IMR-90 (cell line): ENCODE data around the gene KRTAP5-6. TPM values are rescaled to one million over a fixed set of nuclear protein-coding genes. Genes with fewer than 3 reads are reported as not detected.

Source experiments
- ATAC-seq: fragments of 200-7000 bp; cut with Tn5 transposase; 2 replicates; pipeline ENCODE4 v1.9.1; 2020; ENCODE audit warnings: low read depth, mild to moderate bottlenecking, moderate library complexity
- BruUV-seq: library from RNA; stranded (reverse); fragments of 400-500 nt; replicated peaks from 2 replicates; lab custom pipeline; 2021; lab: Mats Ljungman, UMichigan
- CTCF ChIA-PET: fragments of 300-600 bp; formaldehyde crosslinking; extraction: SDS; loops from one replicate; lab custom pipeline; 2021; ENCODE audit warnings: antibody characterized with exemption; lab: Yijun Ruan, JAX
- POLR2A ChIA-PET: fragments of 300-600 bp; sonication (Branson Sonifier 250); formaldehyde crosslinking; loops from one replicate; lab custom pipeline; 2022; ENCODE audit warnings: antibody characterized with exemption; ENCODE audit not compliant: unreplicated experiment; lab: Charles Lee
- DNase-seq: peaks from one replicate; pipeline ENCODE4 v3.0.0; 2013
- H2AFZ ChIP-seq: replicated peaks from 2 replicates; pipeline ENCODE3; 2013; ENCODE audit warnings: low read length, mild to moderate bottlenecking; ENCODE audit not compliant: poor library complexity
- H2AK5ac ChIP-seq: 2 replicates; pipeline ENCODE4 v1.6.1; 2013; ENCODE audit warnings: low read depth, low read length, inconsistent platforms
- H2AK9ac ChIP-seq: replicated peaks from 2 replicates; pipeline ENCODE3; 2013; ENCODE audit warnings: mild to moderate bottlenecking, low read depth, low read length, moderate library complexity; ENCODE audit not compliant: poor library complexity
- H2BK120ac ChIP-seq: 2 replicates; pipeline ENCODE4 v1.6.1; 2013; ENCODE audit warnings: low read depth, low read length, inconsistent platforms
- H2BK15ac ChIP-seq: 3 replicates; pipeline ENCODE4 v1.6.1; 2013; ENCODE audit warnings: low read depth, low read length, inconsistent platforms
- H2BK20ac ChIP-seq: 2 replicates; pipeline ENCODE4 v1.6.1; 2013; ENCODE audit warnings: low read depth, mild to moderate bottlenecking, inconsistent platforms, low read length, moderate library complexity
- H2BK5ac ChIP-seq: 2 replicates; pipeline ENCODE4 v1.6.1; 2013; ENCODE audit warnings: mild to moderate bottlenecking, low read depth, low read length, inconsistent platforms; ENCODE audit not compliant: poor library complexity, severe bottlenecking
- H3K14ac ChIP-seq: replicated peaks from 2 replicates; pipeline ENCODE4 v1.6.1; 2013; ENCODE audit warnings: low read depth, low read length, inconsistent platforms
- H3K18ac ChIP-seq: 2 replicates; pipeline ENCODE4 v1.6.1; 2013; ENCODE audit warnings: low read depth, low read length, control low read depth
- H3K23ac ChIP-seq: 2 replicates; pipeline ENCODE4 v1.6.1; 2013; ENCODE audit warnings: low read depth, low read length, inconsistent platforms
- H3K27ac ChIP-seq: 2 replicates; pipeline ENCODE4 v1.5.1; 2013; ENCODE audit warnings: mild to moderate bottlenecking, control low read depth, low read length; ENCODE audit not compliant: insufficient read depth
- H3K27me3 ChIP-seq: 2 replicates; pipeline ENCODE4 v1.6.1; 2013; ENCODE audit warnings: low read length; ENCODE audit not compliant: control insufficient read depth, insufficient read depth
- H3K36me3 ChIP-seq: 2 replicates; pipeline ENCODE4 v1.6.1; 2013; ENCODE audit warnings: low read length, mixed read lengths; ENCODE audit not compliant: control insufficient read depth, insufficient read depth
- H3K4ac ChIP-seq: 2 replicates; pipeline ENCODE4 v1.6.1; 2013; ENCODE audit warnings: low read depth, low read length, inconsistent platforms
- H3K4me1 ChIP-seq: 2 replicates; pipeline ENCODE4 v1.6.1; 2013; ENCODE audit warnings: low read length, mixed read lengths; ENCODE audit not compliant: control insufficient read depth, insufficient read depth
- H3K4me2 ChIP-seq: 2 replicates; pipeline ENCODE4 v1.6.1; 2013; ENCODE audit warnings: low read depth, mild to moderate bottlenecking, control low read depth, low read length, moderate library complexity
- H3K4me3 ChIP-seq: 2 replicates; pipeline ENCODE4 v1.5.1; 2013; ENCODE audit warnings: low read depth, mild to moderate bottlenecking, control low read depth, low read length, moderate library complexity; ENCODE audit not compliant: insufficient read depth
- H3K56ac ChIP-seq: 2 replicates; pipeline ENCODE4 v1.6.1; 2013; ENCODE audit warnings: low read length, inconsistent platforms; ENCODE audit not compliant: insufficient read depth; ENCODE audit errors: extremely low read depth
- H3K79me1 ChIP-seq, 2 experiments: 2 replicates each; pipeline ENCODE4 v1.6.1; 2013; ENCODE audit warnings: low read length in 2 of 2, inconsistent platforms in 1 of 2, low read depth in 1 of 2
- H3K9ac ChIP-seq: 2 replicates; pipeline ENCODE4 v1.6.1; 2013; ENCODE audit warnings: low read depth, low read length, control low read depth
- H3K9me1 ChIP-seq: 2 replicates; pipeline ENCODE4 v1.6.1; 2013; ENCODE audit warnings: low read length, inconsistent platforms; ENCODE audit not compliant: insufficient read depth
- H3K9me3 ChIP-seq: 2 replicates; pipeline ENCODE4 v1.6.1; 2013; ENCODE audit warnings: low read length; ENCODE audit not compliant: control insufficient read depth, insufficient read depth
- H4K20me1 ChIP-seq: 2 replicates; pipeline ENCODE4 v1.6.1; 2013; ENCODE audit warnings: low read length, inconsistent platforms; ENCODE audit not compliant: insufficient read depth
- H4K5ac ChIP-seq: 2 replicates; pipeline ENCODE4 v1.6.1; 2013; ENCODE audit warnings: mild to moderate bottlenecking, low read depth, low read length, control low read depth
- H4K8ac ChIP-seq, 2 experiments: 2 replicates each; pipeline ENCODE4 v1.6.1; 2013; ENCODE audit warnings: low read depth in 2 of 2, low read length in 2 of 2, control low read depth in 1 of 2, inconsistent platforms in 1 of 2
- H4K91ac ChIP-seq: 2 replicates; pipeline ENCODE4 v1.6.1; 2013; ENCODE audit warnings: low read depth, low read length, inconsistent platforms; ENCODE audit not compliant: insufficient read depth
- BHLHE40 ChIP-seq: fragments of 150-350 bp; IDR thresholded peaks from 2 replicates; pipeline ENCODE4 v1.6.1; 2016; ENCODE audit warnings: mild to moderate bottlenecking, low read depth, low read length
- CEBPB ChIP-seq: IDR thresholded peaks from 2 replicates; pipeline ENCODE4 v1.6.1; 2012; ENCODE audit warnings: low read depth, low read length, improper control_type of control experiment
- CHD1 ChIP-seq: IDR thresholded peaks from 2 replicates; pipeline ENCODE4 v1.6.1; 2012; ENCODE audit warnings: low read depth, low read length, improper control_type of control experiment
- CTCF ChIP-seq: conservative IDR thresholded peaks from 2 replicates; pipeline ENCODE4 v1.5.1; 2012; ENCODE audit warnings: mild to moderate bottlenecking, low read depth, low read length, improper control_type of control experiment
- ELK1 ChIP-seq: fragments of 150-350 bp; IDR thresholded peaks from 2 replicates; pipeline ENCODE4 v1.6.1; 2016; ENCODE audit warnings: low read depth, mild to moderate bottlenecking, low read length, moderate library complexity, borderline replicate concordance
- FOS ChIP-seq: fragments of 150-350 bp; IDR thresholded peaks from 2 replicates; pipeline ENCODE4 v1.6.1; 2016; ENCODE audit warnings: low read depth, low read length
- MAFK ChIP-seq: IDR thresholded peaks from 2 replicates; pipeline ENCODE4 v1.6.1; 2012; ENCODE audit warnings: low read depth, low read length, improper control_type of control experiment
- MAZ ChIP-seq: IDR thresholded peaks from 2 replicates; pipeline ENCODE4 v1.6.1; 2012; ENCODE audit warnings: low read depth, mild to moderate bottlenecking, low read length, improper control_type of control experiment, moderate library complexity, borderline replicate concordance
- MXI1 ChIP-seq: IDR thresholded peaks from 2 replicates; pipeline ENCODE4 v1.6.1; 2012; ENCODE audit warnings: low read depth, mild to moderate bottlenecking, low read length, moderate library complexity, borderline replicate concordance
- NFE2L2 ChIP-seq: fragments of 150-350 bp; IDR thresholded peaks from 2 replicates; pipeline ENCODE4 v1.6.1; 2016; ENCODE audit warnings: low read depth, mild to moderate bottlenecking, low read length
- POLR2A ChIP-seq: IDR thresholded peaks from 2 replicates; pipeline ENCODE4 v1.6.1; 2012; ENCODE audit warnings: mild to moderate bottlenecking, low read depth, low read length
- RAD21 ChIP-seq: IDR thresholded peaks from 2 replicates; pipeline ENCODE4 v1.6.1; 2012; ENCODE audit warnings: low read length, improper control_type of control experiment
- RCOR1 ChIP-seq: IDR thresholded peaks from 2 replicates; pipeline ENCODE4 v1.6.1; 2012; ENCODE audit warnings: mild to moderate bottlenecking, low read length, improper control_type of control experiment; ENCODE audit not compliant: insufficient replicate concordance
- RFX5 ChIP-seq: IDR thresholded peaks from 2 replicates; pipeline ENCODE4 v1.8.0; 2012; ENCODE audit warnings: low read depth, mild to moderate bottlenecking, low read length, moderate library complexity
- SMC3 ChIP-seq: fragments of 150-350 bp; IDR thresholded peaks from 2 replicates; pipeline ENCODE4 v1.6.1; 2016; ENCODE audit warnings: low read depth, mild to moderate bottlenecking, antibody characterized with exemption, low read length, moderate library complexity
- WGBS, 2 experiments: methylation state at CpG; one replicate each; pipeline versions ENCODE4 v1.1.5 to v1.1.7; 2013; ENCODE audit warnings: missing lambda C conversion rate in 2 of 2; ENCODE audit not compliant: insufficient read length in 1 of 2; ENCODE audit errors: extremely low coverage in 2 of 2; 5-methylcytosine and 5-hydroxymethylcytosine counted together
- dilution Hi-C: fragments of 300-500 bp; cut with HindIII; formaldehyde crosslinking; loops from one replicate; pipeline ENCODE4 v1.14.3; 2018; ENCODE audit warnings: low sequenced_read_pairs; ENCODE audit not compliant: unreplicated experiment
- in situ Hi-C: fragments of 300-500 bp; cut with MboI; formaldehyde crosslinking; loops from 3 replicates; pipeline ENCODE4 v1.14.3; 2019; ENCODE audit warnings: low sequenced_read_pairs, inconsistent platforms, mixed read lengths
- intact Hi-C: fragments of 100-400 bp; cut with micrococcal nuclease; formaldehyde crosslinking; loops from 2 replicates; pipeline ENCODE4 v1.10.0; 2022
- polyA plus RNA-seq, 3 experiments: library from polyadenylated mRNA; depleted of rRNA; stranded (reverse); fragments of >200 nt; gene quantifications; 2 replicates each; pipeline ENCODE4 v1.2.3, GENCODE V29; 2012; ENCODE audit warnings: low replicate concordance in 1 of 3
- total RNA-seq: library from RNA; depleted of rRNA; stranded (reverse); fragments of >200 nt; gene quantifications from 2 replicates; pipeline ENCODE4 v1.2.3, GENCODE V29; 2012
- TF ChIP-seq, protein P1 (sequence below): fragments of 150-350 bp; IDR thresholded peaks from 2 replicates; pipeline ENCODE4 v1.6.1; 2017; ENCODE audit warnings: mild to moderate bottlenecking, antibody characterized with exemption, low read length, low read depth

Gene KRTAP5-6
- total and polyA plus RNA-seq, 2 of the 4 experiments (the other 2 are of a cell fraction), result not detected

GRCh38 chr11:1682225-1682905 is 14.6 kb upstream of the KRTAP5-6 start:
- Histone ChIP-seq H4K20me1 (no peaks in the 10 kb centered on the region), H2BK5ac (no peak overlapping the region), H4K8ac (no peak overlapping the region), H2BK20ac (no peak overlapping the region), H4K91ac (no peak overlapping the region), H3K27ac (no peak overlapping the region), H3K56ac (no peak overlapping the region), H3K4me1 (no peaks in the 10 kb centered on the region), H3K9me1 (no peaks in the 10 kb centered on the region), H2AK5ac (no peak overlapping the region), H3K4me2 (no peak overlapping the region), H2AK9ac (no peak overlapping the region), H3K36me3 (no peaks in the 10 kb centered on the region), H2BK15ac (no peak overlapping the region), H3K9ac (no peak overlapping the region), H2BK120ac (no peak overlapping the region), H3K4me3 (no peak overlapping the region), H3K27me3 (peaks cover 14% of the 10 kb centered on the region), H3K23ac (no peak overlapping the region), H3K4ac (no peak overlapping the region), H3K14ac (no peak overlapping the region), H2AFZ (no peak overlapping the region), H4K5ac (no peak overlapping the region), H3K79me1 (no peaks in the 10 kb centered on the region), H3K9me3 (peaks cover 3% of the 10 kb centered on the region; the same call in 1 of the 2 replicates), H3K18ac (no peak overlapping the region)
- ATAC-seq (no peak), DNase-seq (no peak)
- TF ChIP-seq CHD1 (no peak), SMC3 (no peak), POLR2A (no peak), BHLHE40 (no peak), NFE2L2 (no peak), CEBPB (no peak), MAZ (no peak), ELK1 (no peak), MXI1 (no peak), RAD21 (no peak), FOS (no peak), CTCF (no peak), RCOR1 (no peak), MAFK (no peak), RFX5 (no peak)
- TF ChIP-seq, protein P1, sequence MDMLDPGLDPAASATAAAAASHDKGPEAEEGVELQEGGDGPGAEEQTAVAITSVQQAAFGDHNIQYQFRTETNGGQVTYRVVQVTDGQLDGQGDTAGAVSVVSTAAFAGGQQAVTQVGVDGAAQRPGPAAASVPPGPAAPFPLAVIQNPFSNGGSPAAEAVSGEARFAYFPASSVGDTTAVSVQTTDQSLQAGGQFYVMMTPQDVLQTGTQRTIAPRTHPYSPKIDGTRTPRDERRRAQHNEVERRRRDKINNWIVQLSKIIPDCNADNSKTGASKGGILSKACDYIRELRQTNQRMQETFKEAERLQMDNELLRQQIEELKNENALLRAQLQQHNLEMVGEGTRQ, result no peak
- no TSS peak for BruUV-seq
- POLR2A ChIA-PET, result no interaction called here
- in situ Hi-C loops, result no loop called here
- intact Hi-C loops, result no loop called here
- WGBS, 2 experiments, result 67% methylated on average over 3 of the region's 15 CpGs; no CpG with 5 or more reads in 1 of the 2 experiments
- dilution Hi-C loops, result no loop called here
- CTCF ChIA-PET, result interaction anchor here (1.7 kb wide), 1 partner anchor 12 kb away, joined by 3 read pairs; no protein-coding TSS in a partner anchor
